Measurements from ENCODE around the gene FBXO17. TPM values are rescaled to one million over a fixed set of nuclear protein-coding genes. Genes with fewer than 3 reads are reported as not detected.

FBXO17 gene
- total and polyA plus RNA-seq, 2 of the 13 experiments (the other 11 are each of a cell fraction or from before 2014, with no cell fraction given): 22.1 to 58.7 TPM

- TF ChIP-seq ZNF800 (CRISPR knock-in tag; IDR thresholded peaks at IDR 0.05) (no peak), ZNF512B (CRISPR knock-in tag; IDR thresholded peaks at IDR 0.05; ENCODE audit: borderline replicate concordance) (no peak), ZNF207 (IDR thresholded peaks at IDR 0.05; ENCODE audit: borderline replicate concordance) (no peak), ZFP82 (CRISPR knock-in tag; IDR thresholded peaks at IDR 0.05; ENCODE audit: borderline replicate concordance) (no peak), NFIB (CRISPR knock-in tag; IDR thresholded peaks at IDR 0.05; ENCODE audit: borderline replicate concordance) (no peak), ARID5B (CRISPR knock-in tag; IDR thresholded peaks at IDR 0.05) (0 out of 2 replicates have a peak, but pooled peaks have one; percentile 17), AHDC1 (CRISPR knock-in tag; IDR thresholded peaks at IDR 0.05; ENCODE audit: borderline replicate concordance) (0 out of 2 replicates have a peak, but pooled peaks have one; percentile 34), DMTF1 (CRISPR knock-in tag; IDR thresholded peaks at IDR 0.05) (no peak), SALL1 (CRISPR knock-in tag; IDR thresholded peaks at IDR 0.05) (peak; percentile 66)
Observed at GRCh38 chr19:38977445-38978325, 2.1 kb upstream of the FBXO17 start (continued).
